PC-3 (cell line): ENCODE results near the gene TOMM40.

Experiments
- EZH2 ChIP-seq: fragments of 300-600 bp; sonication (generic); IDR thresholded peaks from one replicate; pipeline ENCODE4 v1.6.1; 2017; ENCODE audit warnings: antibody characterized with exemption, mild to moderate bottlenecking, low read length; ENCODE audit not compliant: unreplicated experiment
- TF ChIP-seq, protein P1 (sequence below): fragments of 300-600 bp; sonication (generic); conservative IDR thresholded peaks from 2 replicates; pipeline ENCODE4 v1.5.1; 2017; ENCODE audit warnings: antibody characterized with exemption, low read depth, mild to moderate bottlenecking, low read length

DNA sequence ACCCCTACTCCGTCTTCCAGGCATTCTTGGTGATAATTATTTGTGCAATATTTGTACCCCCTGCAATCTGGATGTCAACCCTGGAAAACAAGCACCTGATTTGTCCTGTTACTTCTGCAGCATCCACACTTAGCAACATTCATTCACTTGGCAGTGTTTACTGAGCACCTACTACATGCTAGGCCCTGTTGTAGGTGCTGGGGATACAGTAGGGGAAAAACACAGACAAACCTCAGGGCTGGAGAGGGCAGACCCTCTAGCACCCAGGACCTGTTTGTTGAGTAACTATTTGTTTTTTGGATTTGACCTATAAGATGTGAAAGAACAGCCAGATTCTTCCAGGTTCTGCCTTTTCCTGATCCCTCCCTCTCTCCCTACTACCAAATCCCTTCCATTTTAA is 35.4 kb upstream of the TOMM40 start:
- TF ChIP-seq, protein P1, sequence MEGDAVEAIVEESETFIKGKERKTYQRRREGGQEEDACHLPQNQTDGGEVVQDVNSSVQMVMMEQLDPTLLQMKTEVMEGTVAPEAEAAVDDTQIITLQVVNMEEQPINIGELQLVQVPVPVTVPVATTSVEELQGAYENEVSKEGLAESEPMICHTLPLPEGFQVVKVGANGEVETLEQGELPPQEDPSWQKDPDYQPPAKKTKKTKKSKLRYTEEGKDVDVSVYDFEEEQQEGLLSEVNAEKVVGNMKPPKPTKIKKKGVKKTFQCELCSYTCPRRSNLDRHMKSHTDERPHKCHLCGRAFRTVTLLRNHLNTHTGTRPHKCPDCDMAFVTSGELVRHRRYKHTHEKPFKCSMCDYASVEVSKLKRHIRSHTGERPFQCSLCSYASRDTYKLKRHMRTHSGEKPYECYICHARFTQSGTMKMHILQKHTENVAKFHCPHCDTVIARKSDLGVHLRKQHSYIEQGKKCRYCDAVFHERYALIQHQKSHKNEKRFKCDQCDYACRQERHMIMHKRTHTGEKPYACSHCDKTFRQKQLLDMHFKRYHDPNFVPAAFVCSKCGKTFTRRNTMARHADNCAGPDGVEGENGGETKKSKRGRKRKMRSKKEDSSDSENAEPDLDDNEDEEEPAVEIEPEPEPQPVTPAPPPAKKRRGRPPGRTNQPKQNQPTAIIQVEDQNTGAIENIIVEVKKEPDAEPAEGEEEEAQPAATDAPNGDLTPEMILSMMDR, result no peak
- TF ChIP-seq EZH2, result no peak
